Left kidney (tissue), 2 donors: ENCODE results near the gene ARHGAP18. TPM values are rescaled to one million over a fixed set of nuclear protein-coding genes. Genes with fewer than 3 reads are reported as not detected.

Experiments used
- DNase-seq: peaks from one replicate; pipeline ENCODE4 v3.0.0-alpha.2; 2013
- polyA plus RNA-seq: library from polyadenylated mRNA; unstranded; fragments of 120-200 nt; gene quantifications from one replicate; pipeline ENCODE4 v1.2.1, GENCODE V29; 2013; ENCODE audit not compliant: insufficient read length

Gene ARHGAP18
- polyA plus RNA-seq, 1 donor: 38.5 TPM

GRCh38 chr6:129730477-129731165, 20.6 kb upstream of the ARHGAP18 start:
- DNase-seq: no peak

GRCh38 chr6:129726650-129727049, 16.7 kb upstream of the ARHGAP18 start:
- DNase-seq: no peak

GRCh38 chr6:129725341-129725740, 15.4 kb upstream of the ARHGAP18 start:
- DNase-seq: no peak

- no peak for DNase-seq
These were observed 9.7 kb upstream of the ARHGAP18 start for GRCh38 chr6:129719692-129720091.

- no peak for DNase-seq
These were observed 7.3 kb upstream of the ARHGAP18 start for GRCh38 chr6:129717277-129717676.

- no peak for DNase-seq
These were observed 3.9 kb upstream of the ARHGAP18 start for GRCh38 chr6:129713806-129714333.

- DNase-seq: no peak
These were observed 1.3 kb upstream of the ARHGAP18 start for GRCh38 chr6:129711271-129711631.

- DNase-seq: no peak
These were observed 683 bp upstream of the ARHGAP18 start for GRCh38 chr6:129710450-129711270.

GRCh38 chr6:129709196-129709768, 695 bp downstream of the ARHGAP18 start:
- peak; percentile 37 for DNase-seq

- DNase-seq: no peak
These were observed 1.3 kb downstream of the ARHGAP18 start for GRCh38 chr6:129708496-129709195.

- no peak for DNase-seq
These were observed 2.0 kb downstream of the ARHGAP18 start for GRCh38 chr6:129707882-129708495.

- DNase-seq: no peak
These were observed 2.9 kb downstream of the ARHGAP18 start for GRCh38 chr6:129707028-129707427.

GRCh38 chr6:129705212-129705611, 4.8 kb downstream of the ARHGAP18 start:
- no peak for DNase-seq

- no peak for DNase-seq
These were observed 5.3 kb downstream of the ARHGAP18 start for GRCh38 chr6:129704708-129705107.

- DNase-seq: no peak
These were observed 8.1 kb downstream of the ARHGAP18 start for GRCh38 chr6:129701721-129702455.

- DNase-seq: no peak
These were observed 9.3 kb downstream of the ARHGAP18 start for GRCh38 chr6:129700666-129701065.

- no peak for DNase-seq
These were observed 10.3 kb downstream of the ARHGAP18 start for GRCh38 chr6:129699659-129700058.

GRCh38 chr6:129698430-129698829, 11.5 kb downstream of the ARHGAP18 start:
- no peak for DNase-seq

GRCh38 chr6:129697788-129698187, 12.2 kb downstream of the ARHGAP18 start:
- no peak for DNase-seq

GRCh38 chr6:129696843-129697242, 13.1 kb downstream of the ARHGAP18 start:
- no peak for DNase-seq

- no peak for DNase-seq
These were observed 14.0 kb downstream of the ARHGAP18 start for GRCh38 chr6:129696028-129696418.
